H9 (cell line): ENCODE data around the gene APOB. TPM values are rescaled to one million over a fixed set of nuclear protein-coding genes. Genes with fewer than 3 reads are reported as not detected.

Experiments used
- DNase-seq: peaks from one replicate; pipeline ENCODE4 v3.0.0-alpha.2; 2017
- H2AFZ ChIP-seq: one replicate; pipeline ENCODE4 v1.6.1; 2013; ENCODE audit warnings: mild to moderate bottlenecking, low read length, control low read depth, moderate library complexity
- H2AK5ac ChIP-seq: 2 replicates; pipeline ENCODE4 v1.6.1; 2013; ENCODE audit warnings: low read length, control low read depth, mixed read lengths; ENCODE audit not compliant: insufficient read length
- H2BK120ac ChIP-seq: one replicate; pipeline ENCODE4 v1.6.1; 2013; ENCODE audit warnings: low read depth, mild to moderate bottlenecking, low read length, control low read depth, inconsistent platforms; ENCODE audit not compliant: poor library complexity, severe bottlenecking
- H2BK12ac ChIP-seq: 2 replicates; pipeline ENCODE4 v1.6.1; 2013; ENCODE audit warnings: low read length, control low read depth, mixed read lengths, low read depth; ENCODE audit not compliant: insufficient read length
- H2BK15ac ChIP-seq: 2 replicates; pipeline ENCODE4 v1.6.1; 2013; ENCODE audit warnings: low read depth, low read length, control low read depth
- H2BK20ac ChIP-seq: one replicate; pipeline ENCODE4 v1.6.1; 2013; ENCODE audit warnings: low read depth, mild to moderate bottlenecking, low read length, control low read depth, inconsistent platforms; ENCODE audit not compliant: poor library complexity, severe bottlenecking
- H2BK5ac ChIP-seq: 2 replicates; pipeline ENCODE4 v1.6.1; 2013; ENCODE audit warnings: low read length, control low read depth, mixed read lengths; ENCODE audit not compliant: insufficient read length
- H3K14ac ChIP-seq: 2 replicates; pipeline ENCODE4 v1.6.1; 2013; ENCODE audit warnings: low read length, control low read depth; ENCODE audit not compliant: insufficient read depth
- H3K18ac ChIP-seq: 2 replicates; pipeline ENCODE4 v1.6.1; 2013; ENCODE audit warnings: low read depth, mild to moderate bottlenecking, mixed read lengths, low read length, control low read depth; ENCODE audit not compliant: insufficient read length
- H3K23ac ChIP-seq: 2 replicates; pipeline ENCODE4 v1.6.1; 2013; ENCODE audit warnings: low read length, control low read depth, mixed read lengths, low read depth; ENCODE audit not compliant: insufficient read length
- H3K23me2 ChIP-seq: 2 replicates; pipeline ENCODE4 v1.6.1; 2013; ENCODE audit warnings: low read depth, mild to moderate bottlenecking, mixed read lengths, low read length, control low read depth; ENCODE audit not compliant: insufficient read length, poor library complexity, severe bottlenecking
- H3K27ac ChIP-seq: 2 replicates; pipeline ENCODE4 v1.5.1; 2013; ENCODE audit warnings: low read length, control low read depth, mixed read lengths, low read depth; ENCODE audit not compliant: insufficient read length
- H3K27me3 ChIP-seq: 2 replicates; pipeline ENCODE4 v1.6.1; 2013; ENCODE audit warnings: low read length, control low read depth, inconsistent platforms; ENCODE audit not compliant: insufficient read depth
- H3K4ac ChIP-seq: 2 replicates; pipeline ENCODE4 v1.6.1; 2013; ENCODE audit warnings: low read depth, mild to moderate bottlenecking, control low read depth, inconsistent platforms, low read length, moderate library complexity
- H3K4me1 ChIP-seq: 2 replicates; pipeline ENCODE4 v1.6.1; 2013; ENCODE audit warnings: low read length, control low read depth, inconsistent platforms; ENCODE audit not compliant: insufficient read depth
- H3K4me2 ChIP-seq: 2 replicates; pipeline ENCODE4 v1.6.1; 2013; ENCODE audit warnings: low read length, control low read depth, mixed read lengths; ENCODE audit not compliant: insufficient read length, insufficient read depth
- H3K56ac ChIP-seq: 2 replicates; pipeline ENCODE4 v1.6.1; 2013; ENCODE audit warnings: low read depth, mild to moderate bottlenecking, mixed read lengths, low read length, control low read depth; ENCODE audit not compliant: insufficient read length
- H3K79me1 ChIP-seq: 2 replicates; pipeline ENCODE4 v1.6.1; 2013; ENCODE audit warnings: low read depth, mild to moderate bottlenecking, moderate library complexity, low read length, control low read depth, inconsistent platforms; ENCODE audit not compliant: insufficient read depth, poor library complexity, severe bottlenecking
- H3K79me2 ChIP-seq: 2 replicates; pipeline ENCODE4 v1.6.1; 2013; ENCODE audit warnings: low read length, control low read depth, inconsistent platforms; ENCODE audit not compliant: insufficient read depth
- H3K9ac ChIP-seq: 2 replicates; pipeline ENCODE4 v1.6.1; 2013; ENCODE audit warnings: low read length, control low read depth, mixed read lengths; ENCODE audit not compliant: insufficient read length; ENCODE audit errors: extremely low read depth
- H3K9me3 ChIP-seq: one replicate; pipeline ENCODE4 v1.6.1; 2013; ENCODE audit warnings: low read depth, low read length, inconsistent platforms; ENCODE audit not compliant: control insufficient read depth
- H3T11ph ChIP-seq: one replicate; pipeline ENCODE4 v1.6.1; 2013; ENCODE audit warnings: mild to moderate bottlenecking, low read length, control low read depth, inconsistent platforms
- H4K20me1 ChIP-seq: one replicate; pipeline ENCODE4 v1.6.1; 2013; ENCODE audit not compliant: control insufficient read depth, insufficient read length, insufficient read depth
- H4K5ac ChIP-seq: 2 replicates; pipeline ENCODE4 v1.6.1; 2013; ENCODE audit warnings: low read depth, mild to moderate bottlenecking, mixed read lengths, low read length, control low read depth; ENCODE audit not compliant: insufficient read length
- H4K8ac ChIP-seq: replicated peaks from 2 replicates; pipeline ENCODE4 v1.6.1; 2013; ENCODE audit warnings: low read length, control low read depth, mixed read lengths, low read depth; ENCODE audit not compliant: insufficient read length
- H4K91ac ChIP-seq: 2 replicates; pipeline ENCODE4 v1.6.1; 2013; ENCODE audit warnings: low read depth, mild to moderate bottlenecking, moderate library complexity, mixed read lengths, low read length, control low read depth; ENCODE audit not compliant: insufficient read length
- H3K27ac Mint-ChIP-seq, 3 experiments: 2 replicates in 2 of 3; 3 replicates in 1 of 3; pipeline ENCODE4 v1.8.0; 2020 to 2021; ENCODE audit warnings: mixed read lengths in 3 of 3, mild to moderate bottlenecking in 1 of 3, moderate library complexity in 1 of 3
- H3K27me3 Mint-ChIP-seq: 2 replicates; pipeline ENCODE4 v1.8.0; 2021; ENCODE audit warnings: low read depth, mild to moderate bottlenecking, moderate library complexity, mixed read lengths
- H3K36me3 Mint-ChIP-seq, 3 experiments: 2 replicates in 2 of 3; 3 replicates in 1 of 3; pipeline ENCODE4 v1.8.0; 2020 to 2021; ENCODE audit warnings: low read depth in 3 of 3, mixed read lengths in 3 of 3; ENCODE audit not compliant: insufficient read depth in 1 of 3
- H3K4me1 Mint-ChIP-seq, 2 experiments: 2 replicates each; pipeline ENCODE4 v1.8.0; 2020; ENCODE audit warnings: mixed read lengths in 2 of 2
- H3K4me3 Mint-ChIP-seq, 2 experiments: 2 replicates in 1 of 2; 3 replicates in 1 of 2; pipeline ENCODE4 v1.8.0; 2020 to 2021; ENCODE audit warnings: mild to moderate bottlenecking in 2 of 2, mixed read lengths in 2 of 2, moderate library complexity in 1 of 2
- H3K9me3 Mint-ChIP-seq, 2 experiments: 2 replicates in 1 of 2; 3 replicates in 1 of 2; pipeline ENCODE4 v1.8.0; 2020; ENCODE audit warnings: mild to moderate bottlenecking in 2 of 2, mixed read lengths in 2 of 2, moderate library complexity in 1 of 2
- CTCF ChIP-seq: fragments of 200-600 bp; sonication (generic); conservative IDR thresholded peaks from 3 replicates; pipeline ENCODE4 v1.8.0; 2021; ENCODE audit warnings: antibody characterized with exemption, mild to moderate bottlenecking
- WGBS: extraction: QIAGEN DNeasy Blood & Tissue Kit; methylation state at CpG from one replicate; pipeline ENCODE4 v1.1.7; 2013; ENCODE audit warnings: missing lambda C conversion rate, low lambda C conversion rate, mixed read lengths; ENCODE audit not compliant: insufficient read length; ENCODE audit errors: extremely low coverage; 5-methylcytosine and 5-hydroxymethylcytosine counted together
- total RNA-seq: library from RNA; stranded (reverse); gene quantifications from 2 replicates; pipeline ENCODE4 v1.2.1, GENCODE V29; 2021

APOB gene
- total RNA-seq, 1 experiment from 2014 or later = 0.26 TPM

GRCh38 chr2:21005700-21006422 lies 38.0 kb downstream of the APOB start:
- WGBS = no CpG with 5 or more reads among the region's 9 CpGs
- H3K14ac ChIP-seq = no peak overlapping the region
- no peak overlapping the region for H3K18ac ChIP-seq
- no peak overlapping the region for H2AK5ac ChIP-seq
- no peaks in the 10 kb centered on the region for H3K79me2 ChIP-seq
- Mint-ChIP-seq H3K4me1 (no peaks in the 10 kb centered on the region), H3K27me3 (peaks cover 37% of the 10 kb centered on the region), H3K27ac (no peak overlapping the region; a peak in 1 of 7 replicates), H3K36me3 (no peaks in the 10 kb centered on the region), H3K4me3 (no peak overlapping the region), H3K9me3 (peaks cover 0 to 4% of the 10 kb centered on the region in 2 experiments; a peak in 3 of 5 replicates)
- H4K8ac ChIP-seq = no peak overlapping the region
- no peak overlapping the region for H2BK15ac ChIP-seq
- H2BK20ac ChIP-seq = no peak overlapping the region
- H3T11ph ChIP-seq = no peak overlapping the region
- H3K23ac ChIP-seq = no peak overlapping the region
- no peak overlapping the region for H2BK5ac ChIP-seq
- no peak overlapping the region for H2AFZ ChIP-seq
- H3K27me3 ChIP-seq = no peaks in the 10 kb centered on the region
- no peak overlapping the region for H2BK120ac ChIP-seq
- DNase-seq = no peak
- no peaks in the 10 kb centered on the region for H4K20me1 ChIP-seq
- H3K4me2 ChIP-seq = no peak overlapping the region
- H3K9me3 ChIP-seq = no peaks in the 10 kb centered on the region
- H3K23me2 ChIP-seq = no peaks in the 10 kb centered on the region
- no peak for TF ChIP-seq CTCF
- no peak overlapping the region for H2BK12ac ChIP-seq
- no peak overlapping the region for H4K5ac ChIP-seq
- H3K4me1 ChIP-seq = no peaks in the 10 kb centered on the region
- H3K4ac ChIP-seq = no peak overlapping the region
- no peak overlapping the region for H4K91ac ChIP-seq
- H3K79me1 ChIP-seq = no peaks in the 10 kb centered on the region
- H3K27ac ChIP-seq = no peak overlapping the region
- H3K9ac ChIP-seq = no peak overlapping the region
- H3K56ac ChIP-seq = no peak overlapping the region
